Esophagus mucosa (tissue), 1 donor: ENCODE results near the gene PPIP5K1. TPM values are rescaled to one million over a fixed set of nuclear protein-coding genes. Genes with fewer than 3 reads are reported as not detected.
"Not testable (repeated sequence)": the region's sequence is repeated elsewhere in the genome, so short reads cannot be mapped to it uniquely, and the experiment has no call there.

Source experiments
- ATAC-seq: fragments of 200-7000 bp; cut with Tn5 transposase; one replicate; pipeline ENCODE4 v1.9.1; 2020
- total RNA-seq: library from RNA; stranded (reverse); gene quantifications from one replicate; pipeline ENCODE4 v1.2.4, GENCODE V29; 2023
- donor health status: DM: yes; HTN: yes; CAD: no.

PPIP5K1 gene
- total RNA-seq, result 27.3 TPM

DNA sequence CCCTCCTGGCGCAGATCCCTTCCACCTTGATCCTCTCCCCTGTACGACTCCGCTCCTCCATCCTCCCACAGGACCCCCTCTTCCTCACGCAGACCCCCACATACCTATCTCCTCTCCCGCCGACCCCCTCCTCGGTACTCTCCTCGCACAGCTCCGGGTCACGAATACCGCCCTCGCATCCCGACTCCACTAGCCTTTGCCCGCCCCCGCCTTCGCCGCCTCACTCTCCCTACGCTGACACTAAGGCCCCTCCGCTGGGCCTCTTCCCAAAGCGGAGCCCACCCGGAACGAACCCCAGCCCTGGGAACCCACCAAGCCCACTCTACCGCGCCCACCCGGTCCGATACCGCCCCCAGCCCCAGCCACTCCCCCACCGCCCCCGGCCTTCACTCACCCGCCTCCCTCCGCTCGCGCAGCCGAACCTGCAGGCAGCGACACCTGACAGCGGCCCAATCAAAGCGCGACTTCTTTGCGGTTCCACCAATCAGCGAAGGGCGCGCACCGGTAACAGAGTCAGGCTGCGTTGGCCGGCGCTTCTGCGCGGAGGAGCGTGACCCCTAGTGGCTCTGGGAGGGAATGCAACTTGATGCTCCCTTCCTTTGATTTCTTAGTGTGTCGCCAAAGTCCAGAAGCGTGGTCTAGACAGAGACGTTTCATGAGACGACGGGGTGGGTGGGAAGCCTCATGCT, at the start of gene PPIP5K1:
Gene PPIP5K1, minus strand, starts transcription at position 431 of the 689 bp plus-strand sequence. CDS start 5,704 bp downstream, outside the sequence.
- ATAC-seq, result peak; percentile 92

DNA sequence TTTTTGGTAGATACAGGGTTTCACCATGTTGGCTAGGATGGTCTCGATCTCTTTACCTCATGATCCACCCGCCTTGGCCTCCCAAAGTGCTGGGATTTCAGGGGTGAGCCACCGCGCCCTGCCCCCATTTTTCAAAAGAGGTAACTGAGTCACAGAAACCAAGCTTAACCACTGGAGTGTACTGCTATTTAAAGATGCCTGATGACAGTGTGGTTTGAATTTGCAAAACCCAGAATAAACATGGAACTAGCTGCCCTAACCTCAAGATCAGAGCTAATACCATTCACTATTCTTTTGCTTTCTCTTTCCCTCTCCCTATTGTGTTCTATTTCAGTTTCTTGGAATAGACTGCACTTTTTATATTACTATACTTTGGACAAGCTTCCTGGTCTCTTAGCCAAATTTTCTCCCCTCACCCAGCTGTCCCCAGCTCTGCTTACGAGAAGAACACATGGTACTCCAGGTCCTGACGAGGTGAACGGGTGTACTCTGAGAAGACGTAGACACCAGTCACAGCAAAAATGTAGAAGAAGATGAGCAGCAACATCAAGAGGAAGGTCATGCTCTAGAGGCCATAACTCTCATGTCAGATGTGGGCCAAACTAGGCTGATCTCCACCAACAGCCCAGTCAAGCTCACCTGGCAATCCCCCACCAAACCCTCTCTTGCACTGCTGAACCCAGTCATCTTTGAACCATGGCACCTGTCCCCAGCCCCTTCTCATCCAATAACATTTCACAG, 48.6 kb upstream of the PPIP5K1 start:
- ATAC-seq, result not testable (repeated sequence)

DNA sequence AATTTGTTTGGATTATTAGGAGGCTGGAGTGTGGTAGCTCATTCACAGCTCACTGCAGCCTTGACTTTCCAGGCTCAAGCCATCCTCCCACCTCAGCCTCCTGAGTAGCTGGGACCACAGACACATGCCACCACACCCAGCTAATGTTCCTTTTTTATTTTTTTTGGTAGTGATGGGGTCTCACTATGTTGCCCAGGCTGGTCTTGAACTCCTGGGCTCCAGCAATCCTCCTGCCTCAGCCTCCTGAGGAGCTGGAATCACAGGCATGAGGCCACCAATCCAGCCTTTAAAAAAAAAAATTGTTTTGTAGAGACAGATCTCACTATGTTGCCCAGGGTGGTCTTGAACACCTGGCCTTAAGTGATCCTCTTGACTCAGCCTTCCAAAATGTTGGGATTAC, 36.9 kb upstream of the PPIP5K1 start:
- ATAC-seq, result not testable (repeated sequence)

DNA sequence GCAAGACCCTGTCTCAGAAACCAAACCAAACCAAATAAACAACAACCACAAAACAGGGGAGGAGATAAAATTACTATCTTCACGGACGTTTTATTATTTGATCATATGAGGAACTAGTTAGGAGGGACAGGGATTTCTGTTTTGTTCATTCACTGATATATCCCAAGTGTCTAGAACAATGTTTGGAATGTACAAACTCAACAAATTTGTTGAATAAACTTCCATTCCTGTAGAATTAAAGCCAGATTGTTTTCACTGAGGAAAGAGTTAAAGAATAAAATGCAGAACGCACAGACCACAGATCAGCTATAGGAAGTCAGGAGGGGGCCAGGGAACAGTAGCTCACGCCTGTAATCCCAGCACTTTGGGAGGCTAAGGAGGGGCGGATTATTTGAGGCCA, 35.1 kb upstream of the PPIP5K1 start:
- no peak for ATAC-seq

DNA sequence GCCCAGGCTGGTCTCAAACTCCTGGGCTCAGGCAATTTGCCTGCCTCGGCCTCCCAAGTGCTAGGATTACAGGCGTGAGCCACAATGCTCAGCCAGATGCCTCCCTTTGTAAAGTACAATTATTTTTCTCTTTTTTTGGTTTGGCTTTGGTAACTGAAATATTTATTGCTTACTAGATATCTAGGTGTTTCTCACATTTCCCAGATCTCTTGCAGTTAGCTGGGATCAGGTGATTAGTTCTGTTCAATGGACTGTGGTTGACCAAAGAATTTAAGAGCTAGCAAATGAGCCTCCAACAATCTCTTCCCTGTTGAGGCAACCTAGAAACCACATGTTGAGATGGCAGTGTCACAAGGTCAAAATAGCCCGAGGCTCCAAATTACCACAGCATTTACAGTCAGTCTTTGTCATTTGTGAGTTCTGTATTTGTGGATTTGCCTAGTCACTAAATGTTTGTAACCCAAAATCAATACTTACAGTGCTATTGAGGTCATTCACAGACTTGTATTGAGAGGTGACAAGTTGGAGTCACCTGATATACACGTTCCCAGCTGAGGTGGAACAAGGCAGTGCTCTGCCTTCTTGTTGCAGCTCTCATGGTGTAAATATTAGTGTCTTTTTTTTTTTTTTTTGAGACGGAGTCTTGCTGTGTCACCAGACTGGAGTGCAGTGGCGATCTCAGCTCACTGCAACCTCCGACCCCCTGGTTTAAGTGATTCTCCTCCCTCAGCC, 32.2 kb upstream of the PPIP5K1 start:
- peak; percentile 41 for ATAC-seq

DNA sequence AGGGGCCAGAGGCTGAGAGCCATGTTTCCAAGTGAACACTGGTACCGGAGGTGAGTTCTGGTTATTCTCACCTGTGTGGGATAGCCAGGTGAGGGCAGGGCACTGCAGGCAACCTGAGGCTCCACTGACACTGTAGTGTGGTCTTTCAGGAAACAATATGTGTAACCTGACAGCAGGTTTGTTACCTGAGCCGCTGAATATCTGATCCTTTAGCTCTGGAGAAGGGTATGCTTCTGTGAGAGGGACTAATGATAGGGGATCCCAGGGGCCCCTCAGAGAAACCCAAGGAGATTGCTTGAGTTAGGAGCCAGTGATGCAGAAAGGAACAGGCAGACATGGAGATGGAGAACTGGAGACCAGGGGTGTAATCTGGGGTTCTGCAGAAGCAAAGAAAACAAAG, 28.7 kb upstream of the PPIP5K1 start, which contains the start of gene STRC:
Gene STRC, minus strand, starts transcription at position 101 of the 400 bp plus-strand sequence. Its CDS starts 78 bp downstream, at position 23.
- not testable (repeated sequence) for ATAC-seq

DNA sequence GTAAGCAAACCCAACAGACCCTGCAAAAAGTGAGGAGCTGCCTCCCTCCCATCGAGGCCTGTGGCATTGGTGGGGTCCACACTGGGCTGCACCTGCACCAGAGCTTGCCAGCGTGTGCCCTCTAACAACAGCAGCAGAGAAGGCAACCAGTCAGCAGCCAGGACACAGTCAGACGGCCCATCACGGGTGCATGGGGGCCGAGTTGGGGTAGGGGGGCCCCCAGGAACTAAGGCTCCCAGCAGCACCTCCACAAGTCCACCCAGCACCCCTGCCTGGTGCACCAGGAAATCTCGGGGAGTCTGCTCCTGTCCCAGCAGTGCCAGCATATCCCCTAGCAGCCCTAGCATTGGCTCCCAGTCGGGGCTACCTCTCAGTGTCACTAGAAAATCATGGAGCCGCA, 27.7 kb upstream of the PPIP5K1 start:
- ATAC-seq, result not testable (repeated sequence)

DNA sequence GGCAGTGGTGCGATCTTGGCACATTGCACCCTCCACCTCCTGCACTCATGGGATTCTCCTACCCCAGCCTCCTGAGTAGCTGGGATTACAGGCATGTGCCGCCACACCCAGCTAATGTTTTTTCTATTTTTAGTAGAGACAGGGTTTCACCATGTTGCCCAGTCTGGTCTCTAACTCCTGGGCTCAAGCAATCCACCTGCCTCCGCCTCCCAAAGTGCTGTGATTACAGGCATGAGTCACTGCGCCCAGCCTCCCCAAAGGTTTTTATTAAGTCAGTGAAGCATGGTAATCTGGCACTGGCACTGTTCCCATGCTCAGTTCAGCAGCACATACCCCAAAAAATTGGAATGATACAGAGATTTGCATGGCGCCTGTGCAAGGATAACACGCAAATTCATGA, 12.2 kb upstream of the PPIP5K1 start:
- ATAC-seq, result not testable (repeated sequence)

DNA sequence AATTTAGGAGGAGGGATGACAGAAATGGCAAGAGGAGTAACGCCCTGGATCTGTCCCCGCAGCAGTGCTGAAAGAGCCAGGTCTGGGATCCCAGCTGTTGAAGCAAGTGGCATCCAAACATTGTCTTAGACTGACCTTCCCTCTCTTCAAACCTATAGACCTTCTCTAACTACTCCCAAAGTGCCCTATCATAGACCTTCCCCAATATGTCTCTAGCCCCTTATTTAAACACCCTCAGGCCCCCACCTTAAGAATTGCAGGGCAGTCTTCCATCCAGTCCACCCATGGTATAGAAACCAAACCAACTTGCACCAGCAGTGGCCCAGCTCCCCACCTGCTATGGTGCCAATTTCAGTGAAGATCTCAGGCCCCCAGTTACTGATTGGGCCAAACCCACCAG, 10.2 kb upstream of the PPIP5K1 start:
- ATAC-seq, result not testable (repeated sequence)

DNA sequence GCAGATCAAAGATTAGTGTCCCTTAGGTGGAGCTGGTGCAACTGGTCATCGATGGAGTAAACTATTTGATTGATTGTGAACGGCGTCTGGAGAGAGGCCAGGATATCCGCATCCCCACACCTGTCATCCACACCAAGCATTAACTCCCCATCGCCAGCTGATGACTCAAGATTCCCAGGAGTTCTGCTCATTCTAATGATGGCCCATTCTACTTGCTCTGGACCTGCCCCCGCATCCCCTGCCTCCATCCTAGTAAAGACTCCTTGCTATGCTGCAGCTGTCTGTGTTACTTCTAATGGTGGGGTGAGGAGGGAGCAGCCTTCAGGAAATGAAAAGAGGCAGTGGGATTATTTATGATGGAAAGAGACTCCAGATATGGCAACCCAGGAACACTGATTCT, 9.1 kb upstream of the PPIP5K1 start:
- ATAC-seq, result not testable (repeated sequence)

DNA sequence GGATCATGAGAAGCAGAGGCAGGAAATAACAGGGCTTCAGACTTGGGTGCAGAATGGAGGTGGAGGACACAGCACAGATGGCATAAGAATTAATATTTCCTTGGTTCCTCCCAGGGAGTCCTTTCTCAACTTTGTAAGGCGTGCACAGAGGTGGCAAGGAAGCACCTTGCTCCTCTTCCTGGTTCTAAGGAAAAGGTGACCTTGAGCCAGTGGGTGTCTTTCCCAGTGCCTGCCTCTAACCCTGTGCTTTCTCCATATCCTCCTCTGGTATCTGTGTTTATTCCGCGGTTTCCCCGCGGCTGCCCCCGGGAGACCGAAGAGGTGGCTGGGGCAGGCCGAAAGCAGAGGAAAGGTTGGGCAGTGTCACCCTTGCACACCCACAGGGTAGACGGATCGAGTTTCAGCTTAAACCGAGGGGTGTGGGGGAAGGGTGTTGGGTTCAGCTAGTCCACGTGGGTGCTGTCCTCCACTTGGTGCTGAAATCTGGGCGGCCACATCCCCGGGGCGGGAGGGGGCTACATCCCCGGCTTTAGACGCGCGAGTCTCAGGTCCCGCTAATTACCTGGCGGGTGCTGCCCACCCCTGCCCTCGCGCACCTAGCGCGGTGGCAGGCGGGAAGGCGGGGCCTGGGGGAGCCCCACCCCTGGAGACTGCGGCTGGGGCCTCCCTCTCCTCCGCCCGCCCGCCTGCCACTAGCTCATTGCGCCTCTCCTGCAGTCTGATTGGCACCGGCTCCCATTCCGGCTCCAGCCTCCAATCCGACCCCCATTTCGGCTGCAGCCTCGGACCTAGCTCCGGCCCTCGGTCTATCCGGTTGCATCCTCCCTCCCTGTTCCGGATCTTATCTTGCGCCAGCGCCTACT, 3.6 kb upstream of the PPIP5K1 start, which contains the start of gene CKMT1B:
Gene CKMT1B, plus strand, starts transcription at position 700 of the 863 bp plus-strand sequence. CDS start 192 bp downstream, outside the sequence.
- peak; percentile 80 for ATAC-seq

DNA sequence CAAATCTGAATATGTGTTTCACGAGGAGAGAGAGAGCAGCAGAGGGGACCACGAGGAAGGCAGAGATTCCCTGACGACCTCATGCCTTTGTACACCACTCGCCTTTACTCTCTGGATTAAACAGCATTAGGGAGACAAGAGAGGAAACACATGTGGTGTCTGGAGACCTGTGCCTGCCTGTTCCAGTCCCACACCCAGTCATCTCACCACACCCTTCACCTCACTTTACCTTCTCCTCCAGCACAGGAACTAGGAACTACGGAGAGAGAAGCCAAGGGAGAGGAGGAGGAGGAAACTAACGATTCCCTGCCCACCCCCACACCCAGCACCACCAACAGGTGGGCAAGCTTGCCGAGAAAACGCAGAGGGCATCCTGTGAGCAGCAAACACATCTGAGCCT, 2.8 kb upstream of the PPIP5K1 start:
- peak; percentile 86 for ATAC-seq

DNA sequence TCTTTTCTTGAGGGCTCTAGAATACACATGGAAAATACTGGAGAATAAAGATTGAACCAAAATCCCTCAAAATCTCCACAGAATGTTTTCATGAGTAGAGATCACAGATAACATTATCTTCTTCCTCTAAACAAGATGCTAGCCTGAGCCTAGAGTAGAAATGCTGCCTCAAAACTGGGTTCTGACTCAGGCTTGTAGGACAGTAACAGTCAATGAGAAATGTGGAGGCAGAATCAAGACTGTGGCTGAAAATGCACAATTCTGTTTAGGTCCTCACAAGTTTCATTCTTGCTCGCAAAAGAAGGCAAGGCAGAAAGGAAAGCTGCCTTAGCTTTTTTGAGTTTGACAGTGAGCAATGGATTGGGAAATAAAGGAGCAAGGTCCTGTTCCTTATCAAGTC, 15.4 kb downstream of the PPIP5K1 start:
- not testable (repeated sequence) for ATAC-seq

DNA sequence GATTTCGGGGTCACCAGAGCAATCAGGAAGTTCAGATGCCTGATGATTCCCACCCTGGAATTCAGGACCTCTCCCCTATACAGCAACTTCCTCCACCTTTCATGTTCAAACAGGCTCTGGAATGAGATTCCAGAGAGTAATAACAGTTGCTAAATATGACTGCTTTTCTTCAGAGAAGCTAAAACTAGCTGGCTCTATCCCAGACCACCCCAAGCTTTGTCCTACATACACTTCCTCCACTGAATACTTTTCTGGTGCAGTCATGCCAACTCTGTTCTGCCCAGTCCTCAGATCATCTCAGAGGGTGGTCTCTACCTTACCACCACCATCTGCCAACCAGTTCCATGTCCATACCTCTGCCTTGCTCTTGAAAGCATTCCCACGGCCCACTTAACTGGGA, 23.4 kb downstream of the PPIP5K1 start:
- ATAC-seq, result not testable (repeated sequence)

DNA sequence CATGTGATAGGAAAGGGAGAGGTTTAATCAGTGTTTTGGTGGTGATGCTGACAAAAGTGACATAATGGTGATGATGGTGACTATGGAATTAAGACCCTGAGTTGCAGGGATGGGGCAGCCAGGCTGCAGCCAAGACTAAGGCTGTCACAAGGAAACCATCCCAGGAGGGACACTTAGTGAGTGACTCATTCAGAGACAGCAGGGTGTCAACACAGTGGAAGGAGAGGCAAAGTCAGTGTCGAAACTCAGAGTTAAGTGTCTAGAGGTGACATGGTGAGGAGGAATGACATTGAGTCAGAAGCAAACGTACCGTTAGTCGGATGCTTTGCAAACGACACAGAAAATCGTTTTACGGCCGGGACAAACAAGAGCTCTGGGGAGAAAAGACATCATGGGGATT, 26.2 kb downstream of the PPIP5K1 start:
- ATAC-seq, result peak; percentile 37

DNA sequence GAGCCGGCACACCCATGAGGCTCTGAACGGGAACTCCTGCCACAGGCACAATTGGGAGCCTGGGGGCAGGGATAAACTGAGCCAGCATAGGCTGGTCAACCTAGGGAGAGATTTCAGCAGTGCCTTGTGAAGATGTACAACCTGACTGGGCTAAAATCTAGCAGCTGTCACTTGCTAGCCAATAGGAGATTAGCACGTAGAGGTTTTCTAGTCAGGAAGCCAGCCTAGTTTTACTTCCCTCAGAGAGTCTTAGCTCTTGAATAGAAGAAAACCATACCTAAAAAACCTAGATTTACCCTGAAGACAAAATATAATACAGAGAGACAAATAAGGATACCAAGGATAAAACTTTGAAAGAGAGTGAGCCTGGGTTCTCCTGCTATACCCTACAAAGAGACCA, 27.3 kb downstream of the PPIP5K1 start:
- ATAC-seq, result not testable (repeated sequence)

DNA sequence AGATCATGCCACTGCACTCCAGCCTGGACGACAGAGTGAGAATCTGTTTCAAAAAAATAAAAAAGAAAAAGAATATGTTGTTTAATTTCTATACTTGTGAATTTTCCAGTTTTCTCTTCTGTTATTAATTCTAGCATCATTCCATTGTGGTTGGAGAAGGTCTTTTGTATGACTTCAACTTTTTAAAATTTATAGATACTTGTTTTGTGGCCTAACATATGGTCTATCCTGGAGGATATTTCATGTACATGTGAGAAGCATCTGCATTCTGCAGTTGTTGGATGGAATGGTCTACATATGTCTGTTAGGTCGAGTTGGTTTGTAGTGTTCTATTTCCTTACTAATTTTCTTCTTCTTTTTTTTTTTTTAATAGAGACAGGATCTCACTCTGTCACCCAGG, 37.0 kb downstream of the PPIP5K1 start:
- no peak for ATAC-seq

DNA sequence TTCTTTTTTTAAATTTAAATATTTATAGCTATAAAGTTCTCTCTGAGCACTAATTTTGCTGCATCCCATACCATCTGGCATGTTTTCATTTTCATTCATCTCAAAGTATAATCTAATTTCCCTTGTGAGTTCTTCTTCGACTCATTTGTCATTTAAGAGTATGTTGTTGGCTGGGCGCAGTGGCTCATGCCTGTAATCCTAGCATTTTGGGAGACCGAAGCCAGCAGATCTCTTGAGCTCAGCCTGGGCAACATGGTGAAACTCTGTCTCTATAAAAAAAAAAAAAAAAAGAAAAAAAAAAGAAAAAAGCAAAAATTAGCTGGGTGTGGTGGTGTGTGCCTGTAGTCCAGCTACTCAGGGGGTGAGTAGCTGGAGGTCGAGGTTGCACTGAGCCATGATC, 37.8 kb downstream of the PPIP5K1 start:
- ATAC-seq, result no peak

DNA sequence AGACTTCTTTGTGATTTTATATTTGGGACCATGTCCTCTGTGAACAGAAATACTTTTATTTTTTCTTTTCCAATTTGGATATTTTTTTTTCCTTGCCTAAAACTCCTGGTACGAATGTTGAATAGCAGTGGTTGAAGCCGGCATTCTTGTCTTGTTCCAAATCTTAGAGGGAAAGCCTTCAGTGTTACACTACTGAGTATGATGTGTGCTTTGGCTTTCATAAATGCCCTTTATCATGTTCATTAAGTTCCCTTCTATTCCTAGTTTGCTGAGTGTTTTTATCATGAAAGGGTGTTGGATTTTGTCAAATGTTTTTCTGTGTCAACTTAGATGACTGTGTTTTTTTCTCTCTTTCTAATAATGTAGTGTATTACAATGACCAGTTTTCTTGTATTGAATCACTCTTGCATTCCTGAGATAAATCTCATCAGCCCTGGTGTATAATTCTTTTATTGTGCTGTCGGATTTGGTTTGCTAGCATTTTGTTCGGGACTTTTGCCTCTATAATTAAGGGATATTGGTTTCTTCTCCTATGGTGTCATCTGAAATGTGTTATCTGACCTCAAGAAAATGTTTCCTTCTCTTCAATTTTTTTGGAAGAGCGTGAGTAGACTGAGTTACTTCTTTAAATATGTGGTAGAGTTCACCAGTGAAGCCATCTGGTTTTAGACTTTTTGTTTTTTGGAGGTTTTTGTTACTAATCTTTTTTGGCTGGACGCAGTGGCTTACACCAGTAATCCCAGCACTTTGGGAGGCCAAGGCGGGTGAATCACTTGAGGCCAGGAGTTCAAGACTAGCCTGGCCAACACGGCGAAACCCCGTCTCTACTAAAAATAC, 39.3 kb downstream of the PPIP5K1 start:
- no peak for ATAC-seq

DNA sequence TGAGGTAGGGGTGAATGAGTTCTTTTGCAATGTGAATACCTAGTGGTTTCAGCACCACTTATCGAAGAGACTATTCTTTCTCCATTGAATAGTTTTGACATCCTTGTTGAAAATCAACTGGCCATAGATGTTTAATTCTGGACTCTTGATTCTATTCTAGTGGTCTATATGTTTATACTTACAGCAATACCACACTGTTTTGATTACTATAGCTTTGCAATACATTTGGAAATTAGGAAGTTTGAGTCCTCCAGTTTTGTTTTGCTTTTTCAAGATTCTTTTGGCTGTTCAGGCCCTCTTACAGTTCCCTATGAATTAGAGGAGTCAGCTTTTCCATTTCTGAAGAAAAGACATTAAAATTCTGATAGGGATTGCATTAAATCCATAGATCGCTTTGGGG, 42.5 kb downstream of the PPIP5K1 start:
- ATAC-seq, result no peak

DNA sequence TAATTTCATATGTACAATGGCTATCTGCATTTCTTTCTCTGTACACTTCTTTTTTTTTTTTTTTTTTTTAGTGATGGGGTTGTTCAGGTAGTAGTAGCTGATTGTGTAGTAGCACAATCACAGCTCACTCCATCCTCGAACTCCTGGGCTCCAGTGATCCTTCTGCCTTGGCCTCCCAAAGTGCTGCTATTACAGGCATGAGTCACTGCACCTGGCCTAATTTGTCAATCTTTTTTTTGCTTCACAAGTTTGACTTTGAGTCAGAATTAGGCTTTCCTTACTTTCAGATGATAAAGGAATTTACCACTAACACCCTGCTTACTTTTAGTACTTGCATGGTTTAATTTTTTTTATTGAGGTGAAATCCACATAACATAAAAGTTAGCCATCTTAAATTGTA, 44.6 kb downstream of the PPIP5K1 start:
- ATAC-seq, result no peak
